ENCODE results near the gene PMF1.

PMF1 gene

DNA sequence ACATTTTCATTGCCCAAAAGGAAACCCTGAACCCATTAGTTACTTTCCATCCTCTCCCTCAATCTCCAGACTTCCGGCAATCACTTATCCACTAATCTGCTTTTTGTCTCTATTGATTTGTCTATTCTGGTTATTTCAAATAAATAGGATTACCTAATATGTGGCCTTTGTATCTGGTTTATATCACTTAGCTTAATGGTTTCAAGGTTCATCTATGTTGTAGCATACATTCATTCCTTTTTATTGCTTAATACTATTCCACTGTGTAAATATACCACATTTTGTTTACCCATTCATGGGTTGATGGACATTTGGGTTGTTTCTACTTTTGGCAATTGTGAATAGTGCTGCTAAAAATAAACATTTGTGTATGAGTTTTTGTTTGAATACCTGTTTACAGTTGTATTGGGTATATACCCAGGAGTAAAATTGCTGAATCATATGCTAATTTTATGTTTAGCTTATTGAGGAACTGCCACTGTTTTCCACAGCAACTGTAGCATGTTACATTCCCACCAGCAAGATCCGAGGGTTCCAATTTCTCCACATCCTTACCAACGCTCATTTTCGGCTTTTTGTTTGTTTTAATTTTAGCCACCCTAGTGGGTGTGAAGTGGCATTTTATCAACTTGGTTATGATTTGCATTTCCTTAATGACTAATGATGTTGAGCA lies 21.4 kb upstream of the PMF1 start:
- TF ChIP-seq CTCF (IDR thresholded peaks at IDR 0.05; ENCODE audit: low read depth, low read length, missing control alignments): no peak
- peaks cover 5% of the 10 kb centered on the region for H3K36me3 ChIP-seq (replicated peaks)
- H3K4me3 ChIP-seq (ENCODE audit: low read depth, low read length): no peak overlapping the region
- H3K27me3 ChIP-seq (replicated peaks): no peaks in the 10 kb centered on the region
- no peak overlapping the region for H3K27ac ChIP-seq
- no peak for DNase-seq
- in situ Hi-C loops (cut with HindIII; ENCODE audit: low pct_ligation_motif_present, low sequenced_read_pairs): no loop called here

- in situ Hi-C loops (cut with HindIII; ENCODE audit: low pct_ligation_motif_present, low sequenced_read_pairs): no loop called here
- Histone ChIP-seq H3K27ac (peak overlapping the region; percentile 84), H3K4me3 (ENCODE audit: low read depth, low read length) (peak overlapping the region; percentile 58), H3K27me3 (replicated peaks) (no peaks in the 10 kb centered on the region), H3K36me3 (replicated peaks) (peaks cover 7% of the 10 kb centered on the region)
- TF ChIP-seq CTCF (IDR thresholded peaks at IDR 0.05; ENCODE audit: low read depth, low read length, missing control alignments): no peak
- no peak for DNase-seq
Observed at GRCh38 chr1:156193208-156193487, 19.7 kb upstream of the PMF1 start.

DNA sequence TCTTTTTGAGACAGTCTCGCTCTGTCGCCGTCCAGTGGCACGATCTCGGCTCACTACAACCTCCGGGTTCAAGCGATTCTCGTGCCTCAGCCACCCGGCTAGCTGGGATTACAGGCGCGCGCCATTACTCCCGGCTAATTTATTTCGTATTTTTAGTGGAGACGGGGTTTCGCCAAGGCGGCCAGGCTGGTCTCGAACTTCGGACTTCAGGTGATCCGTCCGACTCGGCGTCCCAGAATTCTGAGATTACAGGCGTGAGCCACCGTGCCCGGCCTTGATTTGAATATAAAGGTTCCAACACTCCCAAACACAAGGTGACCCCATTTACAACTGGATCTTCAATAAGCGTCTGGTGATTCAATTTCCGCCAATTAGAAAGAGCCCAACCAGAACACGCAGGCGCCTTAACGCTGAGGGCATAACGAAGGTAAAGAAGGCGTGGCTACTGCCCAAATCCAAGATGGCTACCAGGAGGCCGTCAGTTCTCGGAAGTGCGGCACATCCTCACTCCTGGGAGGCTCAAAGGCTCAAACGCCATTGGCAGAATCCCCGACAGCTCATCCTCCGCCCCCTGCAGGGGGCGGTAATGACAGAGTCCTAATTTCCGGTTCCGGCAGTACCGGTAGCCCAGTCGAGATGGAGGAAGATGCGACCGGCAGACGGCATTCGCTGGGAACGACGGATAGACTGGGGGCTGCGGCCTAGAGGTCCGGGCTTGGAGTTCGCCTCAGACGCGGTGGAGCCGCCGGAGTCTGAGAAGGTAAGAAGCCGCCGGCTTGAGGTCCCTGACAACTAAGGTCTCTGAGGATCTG lies 19.1 kb upstream of the PMF1 start, which contains the start of gene SLC25A44:
Gene SLC25A44, plus strand, starts transcription at position 617 of the 812 bp plus-strand sequence. CDS start 5,744 bp downstream, outside the sequence.
- Histone ChIP-seq H3K4me3 (ENCODE audit: low read depth, low read length) (peak within 1 kb of the TSS; percentile 95), H3K27ac (peak within 1 kb of the TSS; percentile 84), H3K36me3 (replicated peaks) (peaks cover 7% of the 10 kb centered on the region), H3K27me3 (replicated peaks) (no peaks in the 10 kb centered on the region)
- peak; percentile 98 for DNase-seq
- TF ChIP-seq CTCF (IDR thresholded peaks at IDR 0.05; ENCODE audit: low read depth, low read length, missing control alignments): peak; percentile 64
- in situ Hi-C loops (cut with HindIII; ENCODE audit: low pct_ligation_motif_present, low sequenced_read_pairs): no loop called here

DNA sequence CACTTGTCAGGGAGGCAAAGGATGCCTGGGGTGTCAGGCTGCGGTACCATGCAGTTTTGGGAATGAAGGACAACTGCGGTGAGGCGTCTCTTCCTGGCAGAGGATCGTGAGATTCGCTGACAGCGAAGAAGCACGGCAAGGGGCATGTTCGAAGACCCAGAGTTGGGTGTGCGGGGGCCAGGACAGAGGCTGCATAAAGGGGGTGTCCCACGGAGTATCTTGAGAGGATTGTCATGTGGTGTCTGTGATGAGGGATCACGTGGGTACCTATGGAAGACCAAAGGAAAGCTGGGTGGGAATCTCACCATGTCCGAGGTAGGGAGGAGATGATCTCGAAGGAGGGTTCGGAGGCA lies 18.5 kb upstream of the PMF1 start:
- TF ChIP-seq CTCF (IDR thresholded peaks at IDR 0.05; ENCODE audit: low read depth, low read length, missing control alignments): no peak
- DNase-seq: peak; percentile 20
- Histone ChIP-seq H3K4me3 (ENCODE audit: low read depth, low read length) (peak overlapping the region; percentile 95), H3K27me3 (replicated peaks) (no peaks in the 10 kb centered on the region), H3K36me3 (replicated peaks) (peaks cover 7% of the 10 kb centered on the region), H3K27ac (peak overlapping the region; percentile 46)
- in situ Hi-C loops (cut with HindIII; ENCODE audit: low pct_ligation_motif_present, low sequenced_read_pairs): no loop called here

GRCh38 chr1:156195853-156196252 lies 17.0 kb upstream of the PMF1 start:
- Histone ChIP-seq H3K36me3 (replicated peaks) (peaks cover 14% of the 10 kb centered on the region), H3K27ac (no peak overlapping the region), H3K27me3 (replicated peaks) (no peaks in the 10 kb centered on the region), H3K4me3 (ENCODE audit: low read depth, low read length) (no peak overlapping the region)
- no peak for DNase-seq
- in situ Hi-C loops (cut with HindIII; ENCODE audit: low pct_ligation_motif_present, low sequenced_read_pairs): no loop called here
- no peak for TF ChIP-seq CTCF (IDR thresholded peaks at IDR 0.05; ENCODE audit: low read depth, low read length, missing control alignments)
